Erythroblast (primary cell): ENCODE results near the gene TRMO.

Experiments
- GATA1 ChIP-seq: IDR thresholded peaks from 2 replicates; pipeline ENCODE4 v1.6.1; 2011; ENCODE audit warnings: low read depth, mild to moderate bottlenecking, control low read depth, low read length, moderate library complexity
- POLR2A ChIP-seq: IDR thresholded peaks from 2 replicates; pipeline ENCODE4 v1.6.1; 2011; ENCODE audit warnings: mild to moderate bottlenecking, low read length

DNA sequence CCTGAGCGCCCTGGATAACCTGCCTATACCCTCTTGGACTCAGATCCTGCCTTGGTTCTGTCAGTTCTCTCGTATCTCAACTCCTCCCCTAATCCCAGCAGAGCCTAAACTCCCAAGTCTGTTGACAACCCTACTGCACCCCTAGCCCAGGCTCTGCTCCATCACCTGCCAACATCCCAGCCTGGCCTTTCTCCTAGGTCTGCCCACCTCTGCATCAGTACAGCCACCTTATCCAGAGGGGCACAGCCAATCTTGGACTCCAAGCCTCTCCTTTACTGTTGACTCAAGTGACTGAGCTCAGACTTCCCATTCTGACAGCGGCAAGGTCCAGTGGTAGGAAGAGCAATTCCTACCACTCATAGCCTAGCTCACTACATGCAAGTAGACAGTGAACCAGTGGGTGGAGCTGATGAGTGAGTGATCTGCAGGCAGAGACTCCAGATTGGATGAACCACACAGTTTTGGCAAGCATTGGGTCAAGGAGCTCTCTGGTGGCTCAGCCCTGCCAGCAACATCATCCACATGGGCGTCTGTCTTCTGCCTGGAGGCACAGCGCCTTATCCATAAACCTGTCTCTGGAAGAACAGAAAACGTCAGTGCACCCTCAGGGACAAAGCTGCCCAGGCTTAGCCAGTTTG is 26.5 kb downstream of the TRMO start:
- TF ChIP-seq POLR2A = no peak
- TF ChIP-seq GATA1 = no peak
